Activated T-cell treated with anti-CD3 and anti-CD28 coated beads for 48 hours (primary cell): ENCODE data around the gene USP32.

Source experiments
- DNase-seq: peaks from one replicate; pipeline ENCODE4 v3.0.0-alpha.2; 2020; ENCODE audit warnings: low read depth

The USP32 gene

DNA sequence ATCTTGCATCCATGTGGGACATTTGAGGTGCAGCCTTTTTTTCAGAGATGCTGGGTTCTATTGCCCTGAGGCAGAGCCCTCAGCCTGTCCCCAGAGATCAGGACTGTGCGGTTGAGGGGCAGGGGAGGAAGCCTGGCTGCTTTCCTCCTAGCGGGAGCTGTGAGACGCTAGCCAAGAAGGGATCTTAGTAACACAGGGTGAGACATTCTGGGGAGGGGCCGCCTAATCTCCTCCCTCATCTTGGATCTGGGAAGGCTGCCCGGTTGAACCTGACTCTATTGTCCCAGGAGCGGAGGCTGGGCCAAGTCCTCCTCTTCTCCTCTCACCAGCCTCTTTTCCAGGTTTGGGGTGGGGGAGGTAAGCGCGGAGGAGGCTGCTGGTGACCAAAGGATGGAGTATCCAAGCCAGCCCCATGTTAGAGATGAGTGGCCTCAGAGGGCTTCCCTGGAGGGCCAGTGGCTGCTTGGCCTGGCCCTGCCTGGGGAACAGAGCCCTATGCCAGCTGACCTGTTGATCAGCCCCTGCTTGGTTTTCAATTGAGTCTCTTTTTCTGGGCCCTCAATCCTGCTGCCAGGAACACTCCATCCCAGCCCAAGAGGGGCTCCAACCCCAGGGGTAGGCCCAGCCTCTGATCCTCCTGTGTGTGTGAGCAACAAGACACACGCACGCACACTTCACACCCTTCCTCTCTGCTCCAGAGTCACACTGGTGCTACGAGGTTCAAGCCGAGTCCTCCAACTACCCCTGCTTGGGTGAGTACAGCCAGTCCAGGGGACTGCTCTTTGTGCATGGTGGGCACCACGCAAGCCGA lies 237.1 kb downstream of the USP32 start:
- no peak for DNase-seq

DNA sequence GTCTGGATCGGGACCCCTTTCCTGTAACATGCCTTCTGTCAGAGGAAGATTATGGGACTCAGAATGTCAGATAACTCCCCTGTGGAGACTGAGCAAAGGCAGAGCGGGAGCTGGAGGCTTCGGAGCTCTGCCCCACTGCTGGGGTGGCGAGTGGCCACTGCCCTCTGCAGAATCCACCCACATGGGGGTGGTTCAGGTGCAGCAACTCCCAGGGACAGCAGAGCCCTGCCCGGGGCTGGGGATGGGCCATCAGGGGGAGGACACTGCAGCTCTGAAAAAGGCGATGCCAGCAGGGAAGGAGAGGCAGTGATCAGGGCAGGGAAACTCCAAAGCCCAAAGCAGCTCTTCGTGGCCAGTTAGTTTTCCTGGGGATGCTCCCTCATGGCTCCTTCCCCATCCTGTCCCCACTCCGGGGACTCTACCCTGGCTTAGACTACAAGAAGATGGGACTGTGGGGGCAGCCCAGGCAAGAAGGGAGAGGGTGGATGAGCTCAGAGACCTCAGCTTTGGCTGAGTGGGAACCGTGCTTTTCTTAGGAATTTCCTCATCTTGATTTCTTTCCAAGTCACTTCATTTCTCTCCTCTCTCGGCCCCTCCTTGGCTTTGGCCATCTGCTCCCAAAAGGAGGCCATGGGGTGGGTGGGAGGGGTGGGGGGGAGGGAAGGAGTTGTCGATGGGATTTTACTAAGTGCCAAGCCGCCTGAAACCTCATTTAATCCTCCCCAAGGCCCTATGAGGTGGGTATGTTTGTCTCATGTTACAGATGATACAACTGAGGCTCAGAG lies 238.1 kb downstream of the USP32 start:
- no peak for DNase-seq

DNA sequence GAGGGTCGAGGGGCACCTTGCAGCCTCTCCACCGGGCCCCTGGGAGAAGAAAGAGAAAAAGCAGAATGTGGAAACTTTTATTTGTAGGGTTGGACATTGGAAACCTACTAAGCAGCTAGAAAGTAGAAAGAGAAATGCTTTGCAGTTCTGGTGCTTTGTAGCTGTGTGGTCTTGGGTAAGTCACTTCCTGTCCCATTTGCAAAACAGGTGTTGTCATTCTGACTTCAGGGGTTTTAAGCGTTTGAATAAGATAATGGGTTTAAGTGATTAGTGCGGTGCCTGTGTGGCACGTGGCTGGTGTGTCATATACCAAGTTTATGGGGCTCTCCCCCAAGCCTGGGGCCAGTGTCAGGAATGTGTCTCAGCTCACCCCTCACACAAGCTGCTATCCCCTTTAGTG lies 240.6 kb downstream of the USP32 start:
- DNase-seq: no peak

DNA sequence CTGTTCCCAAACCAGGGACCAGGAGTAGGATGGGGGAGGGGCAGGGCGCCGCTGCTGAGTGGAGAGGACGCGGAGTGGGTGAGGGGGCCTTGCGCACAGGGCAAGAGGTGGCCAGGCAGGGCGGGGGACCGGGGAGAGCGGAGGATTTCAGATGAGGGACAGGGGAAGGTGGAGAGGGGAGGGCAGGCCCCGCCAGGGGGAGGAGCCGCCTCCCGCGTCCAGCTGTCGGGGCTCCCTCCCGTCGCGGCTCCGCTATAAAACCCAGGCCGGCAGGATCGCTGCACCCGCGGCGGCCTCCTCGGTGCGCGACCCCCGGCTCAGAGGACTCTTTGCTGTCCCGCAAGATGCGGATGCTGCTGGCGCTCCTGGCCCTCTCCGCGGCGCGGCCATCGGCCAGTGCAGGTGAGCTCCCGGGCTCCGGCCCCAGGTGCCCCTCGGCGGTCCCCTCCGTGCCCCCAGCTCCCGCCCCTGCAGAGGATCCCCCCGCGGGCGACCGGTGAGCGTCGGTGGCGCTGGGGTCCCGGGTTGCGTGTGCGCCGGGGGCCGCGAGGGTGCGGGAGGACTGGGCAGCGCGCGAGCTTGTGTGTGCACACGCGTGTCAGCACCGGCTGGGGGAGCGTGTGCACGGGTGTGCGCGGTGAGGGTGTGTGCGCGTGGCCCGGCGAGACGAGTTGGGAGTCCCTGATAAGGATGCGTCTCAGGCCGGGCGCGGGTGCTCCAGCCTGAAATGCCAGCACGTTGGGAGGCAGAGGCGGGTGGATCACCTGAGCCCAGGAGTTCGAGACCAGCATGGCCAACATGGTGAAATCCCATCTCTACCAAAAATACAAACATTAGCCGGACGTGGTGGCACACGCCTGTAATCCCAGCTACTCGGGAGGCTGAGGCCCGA lies 242.0 kb downstream of the USP32 start, which contains the start of gene CA4:
TSS of gene CA4 (plus strand) at position 283 of the 892 bp plus-strand sequence. CDS start at position 345, 62 bp downstream.
- no peak for DNase-seq

DNA sequence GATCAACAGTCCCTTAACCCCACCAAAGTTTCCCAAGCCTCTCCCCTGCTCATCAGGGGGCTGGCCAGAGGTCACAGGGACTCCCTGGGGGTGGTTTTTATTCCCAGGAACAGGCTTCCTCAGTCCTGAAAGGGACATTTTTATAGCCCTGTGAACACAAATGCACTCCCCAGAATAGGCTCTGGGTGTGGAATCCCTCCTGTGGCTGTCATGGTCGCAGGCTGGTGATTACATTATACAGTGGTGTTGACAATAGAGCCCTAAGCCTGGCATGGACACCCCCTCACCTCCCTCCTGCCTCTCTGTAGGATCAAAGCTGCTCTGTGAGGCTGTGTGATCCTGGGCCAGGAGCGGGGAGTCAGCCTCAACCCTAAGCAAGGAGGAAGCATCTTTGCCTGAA lies 243.6 kb downstream of the USP32 start:
- no peak for DNase-seq

DNA sequence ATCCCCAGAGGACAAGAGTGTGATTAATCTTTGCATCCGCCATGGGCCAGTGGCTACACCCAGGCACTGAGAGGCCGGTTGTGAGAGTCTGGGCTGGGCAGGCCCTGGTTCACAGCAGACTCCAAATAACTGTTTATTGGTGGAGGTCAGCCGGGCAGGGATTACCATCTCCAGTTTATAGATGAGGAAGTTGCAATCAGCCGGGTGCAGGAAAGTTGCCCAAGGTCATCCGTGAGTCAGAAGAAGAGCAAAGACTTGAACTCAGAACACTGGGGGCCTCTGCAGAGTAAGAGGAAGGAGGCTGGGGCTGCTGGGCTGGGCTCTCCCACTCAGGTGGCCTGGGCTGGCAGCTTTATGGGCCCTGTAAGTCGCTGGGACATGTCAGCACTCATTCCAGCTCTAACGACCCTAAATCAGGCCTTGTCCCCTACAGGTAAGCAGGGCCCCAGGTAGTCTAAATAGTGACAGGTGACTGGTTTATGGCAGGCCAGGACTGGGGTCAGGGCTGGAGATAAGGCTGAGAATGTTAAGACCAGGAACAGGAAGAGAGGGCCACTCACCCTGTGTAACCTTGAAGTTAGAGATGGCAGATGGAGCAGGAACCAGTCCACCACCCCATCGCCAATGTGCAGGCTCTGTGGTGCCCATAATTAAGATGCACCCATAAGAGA lies 244.2 kb downstream of the USP32 start:
- no peak for DNase-seq

DNA sequence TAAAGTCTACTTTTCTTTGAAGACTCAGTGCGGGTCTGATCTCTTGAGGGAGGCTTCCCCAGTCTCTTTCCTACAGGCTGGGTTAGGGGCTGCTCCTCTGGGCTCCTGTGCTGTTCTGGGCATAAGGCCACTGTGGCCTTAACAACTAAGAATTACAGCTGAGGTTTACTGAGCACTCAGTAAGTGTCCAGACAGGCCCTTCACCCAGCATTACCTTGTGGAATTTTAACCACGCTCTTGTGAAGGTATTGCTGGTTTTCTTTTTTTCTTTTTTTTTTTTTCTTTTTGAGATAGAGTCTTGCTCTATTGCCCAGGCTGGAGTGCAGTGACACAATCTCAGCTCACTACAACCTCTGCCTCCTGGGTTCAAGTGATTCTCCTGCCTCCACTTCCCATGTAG lies 245.7 kb downstream of the USP32 start:
- DNase-seq: no peak

DNA sequence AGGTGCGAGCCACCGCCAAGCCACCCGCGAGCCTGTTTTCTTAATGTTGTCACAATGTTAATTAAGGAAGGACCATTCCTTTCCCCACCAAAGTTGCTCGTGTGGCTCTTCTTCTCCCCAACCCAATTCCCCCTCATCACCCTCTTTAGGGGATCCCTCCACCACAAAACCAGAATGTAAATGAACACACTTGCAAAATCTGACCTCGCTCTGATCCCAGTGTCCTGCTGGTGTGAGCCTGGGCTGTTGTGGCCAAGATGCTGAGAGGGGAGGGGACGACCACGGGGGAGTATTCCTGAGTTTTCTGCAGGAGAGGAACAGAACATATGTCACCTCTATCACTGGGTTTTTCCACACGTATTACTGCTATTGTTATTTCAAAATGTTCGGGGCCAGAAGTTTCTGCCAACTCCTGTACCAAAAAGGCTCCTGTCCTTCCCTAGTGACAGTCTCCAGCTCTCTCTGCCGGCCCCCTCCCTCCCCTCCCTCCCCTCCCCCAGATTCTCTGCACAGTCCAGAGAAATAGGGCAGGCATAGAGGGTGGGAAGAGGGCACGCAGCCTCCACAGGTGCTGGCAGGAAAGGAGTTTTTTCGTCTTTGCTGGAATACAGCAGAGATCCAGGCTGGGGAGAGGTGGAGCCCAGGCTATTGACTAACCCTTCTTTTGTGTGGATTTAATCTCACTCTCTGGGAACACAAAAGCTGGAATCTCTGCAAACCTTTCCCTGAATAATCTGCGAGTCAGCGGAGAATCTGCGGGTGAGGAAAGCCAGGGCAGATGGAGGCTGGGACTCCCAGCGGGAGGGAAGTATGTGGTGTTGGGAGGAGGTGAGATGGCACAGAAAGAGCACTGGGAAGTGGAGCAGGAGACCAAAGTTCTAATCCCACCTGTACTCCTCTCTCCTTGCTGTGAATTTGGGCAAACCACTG lies 246.7 kb downstream of the USP32 start:
- DNase-seq: no peak

DNA sequence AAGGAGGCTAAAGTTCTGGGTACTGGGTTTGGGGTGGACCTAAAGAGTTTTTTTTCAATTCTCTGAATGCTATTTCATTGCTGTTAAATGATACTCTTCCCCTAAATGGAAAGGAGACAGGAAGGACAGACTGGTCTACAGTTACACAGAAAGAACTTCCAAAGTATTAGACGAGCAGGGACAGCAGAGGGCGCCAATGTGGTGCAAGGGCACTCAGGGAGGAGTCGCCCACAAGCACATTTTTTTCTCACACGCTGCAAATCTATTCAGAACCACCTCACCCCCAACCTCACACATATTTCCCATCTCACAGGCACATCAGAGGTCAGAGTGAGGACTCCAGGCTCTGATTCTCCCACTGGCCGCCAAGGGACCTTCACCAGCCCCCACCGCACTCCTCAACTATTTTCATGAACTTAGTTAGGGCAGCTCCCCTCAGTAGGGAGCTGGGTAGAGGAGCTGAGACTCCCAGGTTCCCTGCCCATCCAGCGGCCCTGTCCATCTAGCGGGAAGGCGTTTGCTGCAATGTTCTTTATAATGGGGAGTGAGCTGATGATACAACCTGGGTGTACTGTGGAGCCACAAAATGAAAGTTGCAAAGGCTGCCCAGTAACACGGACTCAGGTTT lies 248.9 kb downstream of the USP32 start:
- DNase-seq: peak; percentile 71

DNA sequence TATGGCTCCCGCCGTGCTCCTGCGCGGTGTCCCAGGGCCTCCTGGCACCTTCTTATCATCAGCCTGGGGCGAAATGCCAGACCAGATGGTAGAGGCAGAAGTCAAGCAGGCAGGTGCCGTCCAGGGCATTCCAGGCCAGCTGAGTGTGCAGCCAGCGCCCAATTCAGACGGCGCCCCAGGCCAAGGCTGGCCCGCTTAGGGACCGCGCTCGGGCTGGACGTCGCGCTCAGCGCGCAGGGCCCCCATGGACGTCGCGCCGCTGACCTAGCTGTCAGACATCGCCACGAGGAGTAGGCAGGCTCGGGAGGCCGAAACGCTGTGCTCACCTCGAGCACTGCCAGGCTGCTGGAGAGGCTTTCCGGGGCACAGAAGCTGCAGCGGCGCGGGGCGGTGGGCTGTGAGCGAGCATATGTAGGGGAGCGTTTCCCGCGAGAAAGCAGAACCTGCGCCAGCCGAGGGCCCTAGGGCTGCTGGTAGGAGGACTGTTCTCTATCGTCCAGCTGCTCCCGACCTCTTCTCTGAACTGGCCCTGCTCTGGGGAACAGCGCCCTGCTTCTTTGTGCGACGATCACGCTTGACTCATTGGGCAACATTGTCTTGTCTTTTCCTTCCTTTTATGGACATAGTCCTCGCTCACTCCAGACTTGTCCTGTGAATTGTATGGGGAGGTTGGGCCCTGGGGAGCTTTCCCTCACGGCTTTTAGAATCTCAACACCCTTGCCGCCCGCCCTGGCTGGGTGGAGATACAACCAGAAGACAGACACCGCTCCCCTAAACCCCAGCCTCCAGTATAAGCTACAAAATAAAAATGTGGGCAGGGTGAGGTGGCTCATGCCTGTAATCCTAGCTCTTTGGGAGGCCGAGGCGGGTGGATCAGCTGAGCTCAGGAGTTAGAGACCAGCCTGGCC lies 250.6 kb downstream of the USP32 start:
- DNase-seq: no peak

DNA sequence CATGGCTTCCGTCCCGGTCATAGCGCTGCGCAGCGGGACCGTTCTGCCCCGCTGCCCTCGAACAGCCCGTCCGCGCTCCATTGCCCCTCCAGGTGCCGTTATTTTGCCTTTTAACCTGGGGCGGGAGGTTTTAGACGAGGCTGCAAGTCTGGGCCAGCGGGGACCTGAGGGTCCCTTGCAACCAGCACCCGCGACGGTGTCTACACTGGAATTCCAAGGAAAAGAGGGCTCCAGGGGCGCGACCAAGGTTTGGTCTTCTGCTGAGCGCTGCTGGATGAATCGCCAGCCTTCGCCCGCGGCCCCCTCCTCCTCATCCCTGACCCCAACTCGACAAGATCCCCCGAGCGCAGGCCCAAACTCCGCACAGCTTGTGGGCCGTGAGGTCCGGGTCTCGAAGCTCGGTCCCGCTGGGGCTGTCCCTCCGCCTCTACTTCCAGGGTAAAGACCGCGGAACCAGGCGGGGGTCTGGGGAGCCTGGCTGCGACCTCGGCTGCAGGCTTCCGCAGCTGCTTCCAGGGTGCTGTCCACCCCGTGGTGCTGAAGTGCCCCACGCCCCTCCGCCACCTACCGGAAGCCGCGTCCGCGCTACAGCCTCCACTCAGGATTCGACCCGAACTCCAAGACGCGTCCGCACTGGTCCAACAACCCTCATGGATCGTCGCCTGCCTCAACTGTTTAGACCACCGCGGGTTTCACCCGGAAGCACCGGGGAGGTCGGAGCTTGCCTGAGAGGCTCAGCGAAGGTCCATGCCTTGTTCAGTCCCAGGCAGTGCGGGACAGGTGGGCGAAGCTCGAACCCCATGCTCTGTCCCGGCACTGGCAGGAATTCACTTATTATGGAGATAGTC lies 252.3 kb downstream of the USP32 start:
- DNase-seq: peak; percentile 61

DNA sequence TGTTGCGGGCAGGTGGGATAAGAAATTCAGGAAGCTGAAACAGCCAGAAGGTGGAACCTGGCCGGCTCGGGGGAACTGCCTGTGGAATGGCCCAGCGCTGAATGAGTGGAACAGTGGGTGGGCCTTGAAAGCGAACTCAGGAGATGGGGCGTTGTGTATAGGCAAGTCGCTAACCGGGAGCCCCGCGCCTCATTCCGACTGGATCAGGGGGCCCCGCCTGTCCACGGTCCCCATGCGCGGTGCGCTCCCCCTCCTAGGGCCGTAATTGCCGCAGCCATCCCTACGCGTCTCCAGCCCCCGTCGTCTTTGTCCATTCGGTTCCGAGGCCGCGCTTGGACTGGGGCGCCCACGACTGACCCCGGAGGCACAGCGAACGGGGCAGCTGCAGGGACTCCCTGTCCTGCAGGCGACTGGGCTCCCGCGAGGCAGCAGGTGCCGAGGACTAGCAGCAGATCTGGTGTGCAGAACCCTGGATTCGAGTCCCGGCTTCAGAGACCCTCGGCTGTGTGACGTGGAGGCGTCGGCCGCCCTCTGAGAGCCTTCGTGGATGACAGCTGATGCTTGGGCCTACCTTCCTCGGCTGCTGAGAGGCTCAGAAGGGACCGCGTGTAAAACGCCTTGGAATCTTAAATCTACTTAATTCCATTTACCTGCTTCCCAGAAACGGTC lies 253.0 kb downstream of the USP32 start:
- DNase-seq: no peak

DNA sequence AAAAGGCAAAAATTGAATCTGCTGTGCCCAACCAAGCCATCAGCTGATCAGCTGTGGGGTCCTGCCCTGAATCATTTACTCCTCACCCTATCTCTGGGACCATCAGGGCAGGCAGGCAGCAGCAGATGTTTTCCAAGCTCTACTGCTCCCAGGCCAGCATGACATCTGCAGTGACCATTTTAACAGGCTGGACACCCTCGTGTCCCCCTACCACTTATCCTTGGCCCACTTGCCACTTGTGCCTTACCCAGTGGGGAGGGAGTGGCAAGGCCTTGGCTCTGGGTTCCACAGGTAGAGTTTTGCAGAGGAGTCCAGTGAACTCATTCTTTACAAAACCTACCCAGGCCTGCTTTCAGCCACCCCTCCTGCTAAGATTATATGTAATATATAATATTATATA lies 254.2 kb downstream of the USP32 start:
- DNase-seq: no peak

DNA sequence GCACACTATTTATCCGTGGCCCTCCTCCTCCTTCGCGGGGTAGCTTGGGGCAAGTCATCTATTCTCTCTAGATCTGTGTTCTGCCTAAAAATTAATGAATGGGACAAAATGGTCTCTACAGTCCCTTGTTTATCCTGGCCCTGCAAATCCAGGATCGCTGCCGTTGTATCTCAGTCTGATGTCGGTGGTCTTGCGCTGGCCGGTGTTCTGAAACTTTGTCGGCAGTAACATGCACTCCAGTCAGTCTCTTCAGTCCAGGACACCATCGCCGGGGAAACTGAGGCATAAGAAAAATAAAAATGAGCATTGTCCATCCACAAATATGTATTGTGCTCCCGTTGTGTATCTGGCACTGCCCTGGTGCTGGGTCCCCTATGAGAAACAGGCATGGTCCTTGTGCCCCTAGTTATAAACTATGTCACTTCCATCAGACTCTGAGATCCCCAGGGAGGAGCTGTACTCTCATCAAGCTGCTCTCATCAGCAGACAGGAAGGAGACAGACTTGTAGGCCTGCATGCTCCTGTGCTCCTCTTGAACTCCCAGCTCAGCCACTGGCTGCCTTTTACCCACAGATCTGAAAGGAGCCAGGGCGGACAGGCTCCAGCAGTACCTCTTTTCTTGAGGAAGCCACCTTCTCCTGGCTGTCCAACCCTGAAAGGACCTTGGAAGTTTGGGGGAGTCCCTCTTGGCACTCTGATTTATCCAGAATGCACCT lies 255.8 kb downstream of the USP32 start:
- no peak for DNase-seq

DNA sequence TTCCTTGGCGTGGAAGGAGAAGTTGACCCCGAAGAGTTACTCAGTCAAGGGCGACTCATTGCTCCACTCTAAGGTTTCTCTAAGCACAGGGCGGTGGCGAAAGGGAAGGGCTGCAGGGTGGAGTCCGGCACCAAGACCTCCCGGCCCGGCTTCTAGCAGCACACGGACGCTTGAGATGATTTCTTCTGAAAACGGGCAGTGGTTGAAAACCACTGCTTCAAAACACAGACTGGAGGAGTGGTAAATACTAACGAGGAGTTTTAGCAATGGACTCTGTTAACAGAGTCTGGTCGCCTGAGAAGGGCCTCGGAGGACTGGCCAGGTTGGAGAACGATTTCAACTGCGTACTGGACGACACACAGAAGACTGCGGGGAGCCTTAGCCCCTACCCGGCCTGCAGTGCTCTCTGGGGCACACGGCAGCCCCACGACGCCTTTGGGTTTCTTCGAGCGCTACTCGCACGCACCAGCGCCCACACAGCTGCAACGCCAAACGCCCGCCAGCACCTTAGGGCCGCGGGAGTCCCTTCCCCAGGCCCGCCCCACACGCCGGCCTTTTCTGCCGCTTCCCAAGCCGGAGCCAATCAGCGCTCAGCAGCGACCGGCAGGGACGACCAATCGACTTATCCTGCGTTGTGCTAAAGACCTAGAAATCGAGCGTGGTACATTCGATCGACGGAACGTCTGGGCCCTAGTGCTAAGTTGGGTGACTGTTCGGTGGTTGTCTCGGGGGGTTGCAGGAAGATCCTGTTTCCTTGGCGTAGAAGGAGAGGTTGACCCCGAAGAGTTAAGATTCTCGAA lies 256.6 kb downstream of the USP32 start:
- peak; percentile 75 for DNase-seq
